Brain microvascular endothelial cell (primary cell): ENCODE measurements around the gene AMOTL2.

Source experiments
- DNase-seq: peaks from one replicate; pipeline ENCODE4 v3.0.0-alpha.2; 2020
- H3K27ac ChIP-seq: fragments of 250-450 bp; sonication (Bioruptor Pico); 2 replicates; pipeline ENCODE4 v1.5.1; 2020; ENCODE audit warnings: mild to moderate bottlenecking, moderate library complexity
- H3K27me3 ChIP-seq: fragments of 250-450 bp; sonication (Bioruptor Pico); replicated peaks from 2 replicates; pipeline ENCODE4 v1.5.1; 2020; ENCODE audit warnings: mild to moderate bottlenecking
- H3K36me3 ChIP-seq: fragments of 250-450 bp; sonication (Bioruptor Pico); replicated peaks from 2 replicates; pipeline ENCODE4 v1.5.1; 2020; ENCODE audit warnings: mild to moderate bottlenecking
- H3K4me3 ChIP-seq: 2 replicates; pipeline ENCODE4 v1.5.1; 2011; ENCODE audit warnings: low read depth, mild to moderate bottlenecking, control low read depth, low read length, moderate library complexity
- in situ Hi-C: cut with HindIII; loops from 2 replicates; pipeline ENCODE4 v1.10.0; 2017; ENCODE audit warnings: low sequenced_read_pairs, low pct_ligation_motif_present
- TF ChIP-seq, protein P1 (sequence below): IDR thresholded peaks from 2 replicates; pipeline ENCODE4 v1.5.1; 2011; ENCODE audit warnings: low read depth, mild to moderate bottlenecking, moderate library complexity, low read length, control low read depth, inconsistent platforms; ENCODE audit errors: missing control alignments

AMOTL2 gene

GRCh38 chr3:134374105-134374790 is at the start of gene AMOTL2:
TSS of gene AMOTL2 (minus strand) at chr3:134374447. CDS start at chr3:134371433, 3,014 bp downstream.
- peak; percentile 92 for DNase-seq
- TF ChIP-seq, protein P1, sequence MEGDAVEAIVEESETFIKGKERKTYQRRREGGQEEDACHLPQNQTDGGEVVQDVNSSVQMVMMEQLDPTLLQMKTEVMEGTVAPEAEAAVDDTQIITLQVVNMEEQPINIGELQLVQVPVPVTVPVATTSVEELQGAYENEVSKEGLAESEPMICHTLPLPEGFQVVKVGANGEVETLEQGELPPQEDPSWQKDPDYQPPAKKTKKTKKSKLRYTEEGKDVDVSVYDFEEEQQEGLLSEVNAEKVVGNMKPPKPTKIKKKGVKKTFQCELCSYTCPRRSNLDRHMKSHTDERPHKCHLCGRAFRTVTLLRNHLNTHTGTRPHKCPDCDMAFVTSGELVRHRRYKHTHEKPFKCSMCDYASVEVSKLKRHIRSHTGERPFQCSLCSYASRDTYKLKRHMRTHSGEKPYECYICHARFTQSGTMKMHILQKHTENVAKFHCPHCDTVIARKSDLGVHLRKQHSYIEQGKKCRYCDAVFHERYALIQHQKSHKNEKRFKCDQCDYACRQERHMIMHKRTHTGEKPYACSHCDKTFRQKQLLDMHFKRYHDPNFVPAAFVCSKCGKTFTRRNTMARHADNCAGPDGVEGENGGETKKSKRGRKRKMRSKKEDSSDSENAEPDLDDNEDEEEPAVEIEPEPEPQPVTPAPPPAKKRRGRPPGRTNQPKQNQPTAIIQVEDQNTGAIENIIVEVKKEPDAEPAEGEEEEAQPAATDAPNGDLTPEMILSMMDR: no peak
- in situ Hi-C loops: no loop called here
- H3K36me3 ChIP-seq: peaks cover 28% of the 10 kb centered on the region
- H3K27me3 ChIP-seq: no peaks in the 10 kb centered on the region
- H3K4me3 ChIP-seq: peak within 1 kb of the TSS; percentile 92
- H3K27ac ChIP-seq: peak within 1 kb of the TSS; percentile 98

- peak; percentile 24 for DNase-seq
- TF ChIP-seq, protein P1: no peak
- Histone ChIP-seq H3K27ac (no peak overlapping the region), H3K4me3 (no peak overlapping the region), H3K36me3 (no peaks in the 10 kb centered on the region), H3K27me3 (no peaks in the 10 kb centered on the region)
- in situ Hi-C loops: no loop called here
Measured at GRCh38 chr3:134423153-134423552, 48.9 kb upstream of the AMOTL2 start.

DNA sequence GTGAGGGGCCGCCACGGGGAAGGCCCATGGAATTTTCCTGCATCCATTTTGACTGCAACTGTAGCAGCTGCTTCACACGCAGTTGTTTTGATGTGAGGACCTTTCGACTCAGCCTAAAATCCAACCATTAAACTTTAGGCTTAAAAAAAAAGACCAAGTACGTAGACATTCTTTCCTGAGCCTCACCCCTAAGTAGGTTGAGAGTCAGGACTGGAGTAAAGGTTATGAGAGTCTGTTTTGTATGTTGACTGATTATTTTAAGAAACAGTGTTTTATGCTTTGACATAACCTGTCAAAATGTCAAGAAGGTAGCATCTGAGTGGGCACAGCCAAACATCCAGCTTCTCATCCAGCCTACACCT is 45.7 kb upstream of the AMOTL2 start:
- TF ChIP-seq, protein P1: no peak
- in situ Hi-C loops: no loop called here
- no peaks in the 10 kb centered on the region for H3K36me3 ChIP-seq
- H3K27ac ChIP-seq: no peak overlapping the region
- no peaks in the 10 kb centered on the region for H3K27me3 ChIP-seq
- no peak overlapping the region for H3K4me3 ChIP-seq
- no peak for DNase-seq

DNA sequence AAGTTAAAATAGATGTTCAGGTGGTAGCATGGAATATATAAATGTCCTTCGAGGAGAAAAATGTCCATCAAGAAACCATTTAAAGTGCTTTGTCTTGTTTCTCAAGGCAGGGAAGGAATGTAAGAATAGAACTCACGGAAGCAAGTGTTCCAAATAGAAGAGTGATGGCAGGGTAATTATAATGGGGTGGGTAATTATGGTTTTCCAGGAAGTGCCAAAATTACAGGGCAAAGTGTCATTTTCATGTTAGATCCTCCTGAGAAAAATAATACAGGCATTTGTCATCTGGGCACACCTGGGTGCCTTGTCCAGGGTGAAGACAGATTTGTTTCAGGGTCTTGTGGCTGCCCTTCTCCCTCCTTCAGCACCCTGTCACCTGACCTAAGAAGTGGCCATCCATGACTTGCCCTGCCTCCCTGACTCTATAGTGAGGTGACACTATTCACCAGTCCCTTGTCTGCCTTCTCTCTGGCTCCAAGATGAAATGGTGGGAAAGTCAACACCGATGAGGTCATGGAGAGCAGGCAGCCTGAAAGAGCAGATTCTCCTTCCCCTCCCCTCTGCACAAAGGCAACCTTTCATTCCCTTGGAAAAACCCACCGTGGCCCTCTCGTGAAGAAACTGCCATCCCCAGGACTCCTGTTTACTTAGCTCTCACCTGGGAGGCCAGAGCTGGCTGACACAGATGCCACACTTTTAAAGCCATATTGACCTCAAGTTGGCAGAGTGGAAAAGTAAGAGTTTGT is 45.1 kb upstream of the AMOTL2 start:
- no peaks in the 10 kb centered on the region for H3K27me3 ChIP-seq
- TF ChIP-seq, protein P1: no peak
- no peak overlapping the region for H3K27ac ChIP-seq
- in situ Hi-C loops: no loop called here
- no peak overlapping the region for H3K4me3 ChIP-seq
- no peak for DNase-seq
- no peaks in the 10 kb centered on the region for H3K36me3 ChIP-seq

DNA sequence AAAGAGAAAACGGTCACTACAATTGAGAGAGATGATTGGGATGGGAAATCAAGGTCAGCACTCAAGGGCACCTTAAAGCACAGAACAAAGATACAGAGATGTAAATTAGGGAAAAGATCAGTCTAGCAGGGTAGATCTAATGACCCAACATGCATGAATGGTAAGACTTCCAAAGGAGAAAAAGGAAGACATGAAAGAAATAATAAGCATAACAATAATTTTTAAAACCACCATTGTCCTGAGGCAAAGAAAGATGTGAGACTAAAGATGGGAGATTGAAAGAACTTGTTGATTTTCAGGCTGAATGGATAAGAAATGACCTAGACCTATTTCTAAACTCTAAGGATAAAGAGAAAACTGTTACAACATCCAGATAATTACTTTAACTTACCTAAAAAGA is 34.8 kb upstream of the AMOTL2 start:
- TF ChIP-seq, protein P1: no peak

GRCh38 chr3:134407239-134407625 is 33.0 kb upstream of the AMOTL2 start:
- DNase-seq: no peak
- H3K36me3 ChIP-seq: no peaks in the 10 kb centered on the region
- no peaks in the 10 kb centered on the region for H3K27me3 ChIP-seq
- TF ChIP-seq, protein P1: no peak
- H3K4me3 ChIP-seq: peak overlapping the region; percentile 55
- in situ Hi-C loops: no loop called here
- no peak overlapping the region for H3K27ac ChIP-seq

More for the DNA sequence above, 34.8 kb upstream of the AMOTL2 start:
- H3K27me3 ChIP-seq: no peaks in the 10 kb centered on the region
- no peaks in the 10 kb centered on the region for H3K36me3 ChIP-seq
- no peak overlapping the region for H3K27ac ChIP-seq
- H3K4me3 ChIP-seq: no peak overlapping the region
- DNase-seq: no peak
- in situ Hi-C loops: no loop called here
